Fibroblast of skin of back (primary cell): ENCODE data around the gene NME4. TPM values are rescaled to one million over a fixed set of nuclear protein-coding genes. Genes with fewer than 3 reads are reported as not detected.
"Not testable (repeated sequence)": the region's sequence is repeated elsewhere in the genome, so short reads cannot be mapped to it uniquely, and the experiment has no call there.

Source experiments
- DNase-seq: peaks from one replicate; pipeline ENCODE4 v3.0.0-alpha.2; 2013
- polyA plus RNA-seq, 2 experiments: library from polyadenylated mRNA; unstranded; fragments of 120-200 nt; gene quantifications; one replicate each; pipeline ENCODE4 v1.2.1, GENCODE V29; 2013; ENCODE audit not compliant: insufficient read length in 2 of 2

The NME4 gene
- 235 TPM for polyA plus RNA-seq (2013, experiment 1 of 2; ENCODE audit: insufficient read length)
- polyA plus RNA-seq (2013, experiment 2 of 2; ENCODE audit: insufficient read length), result 214 TPM

- DNase-seq, result peak; percentile 47
These were observed at the start of gene NME4 for GRCh38 chr16:397135-397661. Gene NME4, plus strand, starts transcription at chr16:397199. Its CDS starts 24 bp downstream, at chr16:397223.

GRCh38 chr16:347203-347602 lies 49.8 kb upstream of the NME4 start:
- DNase-seq, result no peak

GRCh38 chr16:348495-348894 lies 48.5 kb upstream of the NME4 start:
- not testable (repeated sequence) for DNase-seq

- DNase-seq, result no peak
These were observed 47.8 kb upstream of the NME4 start for GRCh38 chr16:349211-349610.

GRCh38 chr16:350203-350602 lies 46.8 kb upstream of the NME4 start:
- DNase-seq, result no peak

GRCh38 chr16:351804-352520 lies 45.0 kb upstream of the NME4 start:
- DNase-seq, result peak; percentile 18

GRCh38 chr16:352547-353403 lies 44.2 kb upstream of the NME4 start, which contains the start of gene AXIN1:
Gene AXIN1, minus strand, starts transcription at chr16:352723. Its CDS starts 5,698 bp downstream, at chr16:347025.
- DNase-seq, result peak; percentile 92

DNA sequence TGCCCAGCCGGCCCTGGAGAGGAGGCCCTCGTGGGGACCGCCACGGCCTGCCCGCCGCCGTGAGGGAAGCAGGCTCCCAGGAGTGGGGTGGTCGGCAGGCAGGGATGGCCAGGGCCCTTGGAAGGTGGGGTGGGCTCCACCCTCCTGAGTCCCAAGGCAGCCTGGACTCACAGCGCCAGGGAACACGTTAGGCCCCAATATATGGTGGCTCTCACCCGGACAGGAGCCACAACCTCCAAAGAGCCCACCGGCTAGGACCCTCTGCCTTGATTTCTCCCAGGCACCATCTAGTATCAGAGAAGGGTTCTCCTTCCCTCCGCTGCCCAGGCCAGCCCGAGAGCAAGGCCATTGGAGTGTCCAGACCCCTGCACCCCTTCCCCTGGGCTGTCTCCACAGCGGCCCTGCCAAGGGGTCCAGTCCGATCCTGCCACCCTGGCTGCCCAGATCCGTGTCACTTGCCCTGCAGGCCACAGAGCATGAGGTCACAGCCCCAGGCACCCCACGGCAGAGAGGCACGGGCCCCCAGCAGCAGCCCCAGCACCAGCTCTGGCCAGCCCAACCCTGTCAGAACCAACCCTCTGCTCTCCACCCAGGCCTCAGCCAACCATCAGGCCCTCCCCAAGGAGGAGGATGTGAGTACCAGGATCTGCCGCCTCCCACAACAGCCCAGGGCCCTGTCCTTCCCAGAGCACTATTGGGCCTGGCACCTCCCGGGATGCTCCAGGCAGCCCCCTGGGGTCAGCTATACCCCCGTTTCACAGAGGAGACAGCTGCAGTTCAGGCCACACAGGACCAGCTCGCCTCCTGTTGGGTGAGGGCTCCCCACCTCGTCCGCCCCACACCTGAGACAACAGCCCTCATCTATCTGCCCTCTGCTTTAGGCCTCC lies 43.4 kb upstream of the NME4 start:
- no peak for DNase-seq

- no peak for DNase-seq
These were observed 42.6 kb upstream of the NME4 start for GRCh38 chr16:354291-354881.

- DNase-seq, result no peak
These were observed 42.0 kb upstream of the NME4 start for GRCh38 chr16:354971-355461.

DNA sequence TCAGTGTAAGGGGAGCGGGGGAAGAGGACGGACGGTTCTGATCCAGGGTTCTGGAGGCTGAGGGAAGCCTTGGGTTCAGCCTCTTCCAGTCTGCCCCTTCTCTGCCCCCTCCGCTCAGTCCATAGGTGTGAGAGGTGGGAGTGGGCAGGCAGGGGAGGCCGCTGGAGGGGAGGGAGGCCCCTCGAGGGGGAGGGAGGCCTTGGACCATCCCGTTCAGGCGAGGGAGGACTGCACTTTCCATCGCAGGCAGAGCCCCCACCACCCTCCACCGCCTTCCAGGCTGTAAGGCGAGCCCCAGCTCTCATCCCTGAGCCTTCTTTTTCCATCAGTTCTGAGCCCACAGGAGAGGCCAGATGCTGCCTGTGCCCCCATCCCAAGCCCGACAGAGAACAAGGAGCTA lies 40.3 kb upstream of the NME4 start:
- no peak for DNase-seq

DNA sequence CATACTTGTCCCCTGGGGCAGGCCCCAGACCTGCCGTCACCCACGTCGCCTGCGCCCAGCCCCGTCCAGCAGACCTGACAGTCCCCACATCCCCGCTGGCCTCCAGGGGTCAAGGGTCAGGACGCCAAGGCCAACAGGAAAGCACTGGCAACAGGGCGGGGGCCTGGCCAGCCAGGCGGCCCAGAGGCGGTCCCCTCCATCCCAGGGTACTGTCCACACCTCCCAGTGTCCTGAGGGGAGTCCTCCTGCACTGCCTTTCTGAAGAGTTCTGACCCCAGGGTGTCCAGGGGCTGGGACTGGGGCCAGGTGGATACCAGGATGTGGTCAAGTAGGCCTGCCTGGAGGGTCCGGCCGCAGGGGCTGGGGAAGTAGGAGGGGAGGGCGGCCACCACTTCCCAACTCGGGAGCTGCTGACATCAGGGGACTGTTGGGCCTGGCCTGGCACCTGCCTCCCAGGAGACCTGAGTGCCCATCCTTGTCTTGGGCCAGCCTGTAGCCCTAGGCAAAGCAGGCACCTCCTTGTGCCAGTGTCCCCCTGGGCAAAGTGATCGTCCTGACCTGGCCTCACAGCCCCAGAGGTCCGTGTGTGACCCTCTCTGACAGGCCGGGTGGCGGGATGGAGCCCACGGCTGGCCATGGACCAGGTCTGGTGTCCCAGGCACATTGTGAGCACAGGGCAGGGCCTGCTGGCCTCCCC lies 37.8 kb upstream of the NME4 start:
- DNase-seq, result no peak

DNA sequence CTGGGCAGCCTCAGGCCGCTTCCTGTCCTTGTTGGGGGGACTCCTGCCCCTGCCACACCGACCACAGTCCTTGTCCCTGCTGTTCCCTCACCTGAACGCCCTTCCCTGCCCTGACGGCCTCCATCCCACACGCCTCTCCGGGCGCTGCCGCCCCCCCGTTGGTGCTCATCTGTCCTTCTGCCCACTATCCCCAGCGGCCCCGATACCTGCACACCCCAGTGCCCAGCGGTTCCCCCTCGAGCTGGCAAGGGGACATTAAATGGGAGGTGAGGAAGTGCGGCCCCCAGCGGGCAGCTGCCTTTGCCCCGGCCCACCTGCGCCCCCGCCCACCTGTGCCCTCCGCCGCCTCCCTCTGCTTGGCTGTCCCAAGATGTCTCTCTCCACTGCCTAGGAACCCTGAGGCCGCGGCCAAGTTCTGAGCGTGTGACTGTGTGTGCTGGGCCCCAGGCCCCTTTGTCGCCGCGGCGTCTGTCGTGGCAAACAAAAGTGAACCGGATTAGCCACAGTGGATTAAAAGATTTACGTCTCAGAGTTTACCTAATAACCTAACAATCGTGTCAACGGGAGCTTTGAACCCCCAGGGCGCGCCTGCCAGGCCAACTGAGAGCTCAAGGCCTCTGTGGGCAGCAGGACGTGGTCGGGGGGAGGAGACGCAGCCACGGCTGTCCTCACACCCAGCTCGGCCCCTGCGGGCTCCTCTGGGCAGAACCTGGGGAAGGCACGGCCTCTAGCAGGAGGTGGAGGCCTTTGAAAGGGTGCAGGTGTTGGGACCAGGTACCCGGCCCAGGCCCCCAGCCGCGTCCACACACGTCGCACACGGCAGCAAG lies 36.9 kb upstream of the NME4 start:
- DNase-seq, result no peak

GRCh38 chr16:360698-361336 lies 36.2 kb upstream of the NME4 start:
- DNase-seq, result no peak

GRCh38 chr16:361341-361871 lies 35.6 kb upstream of the NME4 start:
- no peak for DNase-seq

DNA sequence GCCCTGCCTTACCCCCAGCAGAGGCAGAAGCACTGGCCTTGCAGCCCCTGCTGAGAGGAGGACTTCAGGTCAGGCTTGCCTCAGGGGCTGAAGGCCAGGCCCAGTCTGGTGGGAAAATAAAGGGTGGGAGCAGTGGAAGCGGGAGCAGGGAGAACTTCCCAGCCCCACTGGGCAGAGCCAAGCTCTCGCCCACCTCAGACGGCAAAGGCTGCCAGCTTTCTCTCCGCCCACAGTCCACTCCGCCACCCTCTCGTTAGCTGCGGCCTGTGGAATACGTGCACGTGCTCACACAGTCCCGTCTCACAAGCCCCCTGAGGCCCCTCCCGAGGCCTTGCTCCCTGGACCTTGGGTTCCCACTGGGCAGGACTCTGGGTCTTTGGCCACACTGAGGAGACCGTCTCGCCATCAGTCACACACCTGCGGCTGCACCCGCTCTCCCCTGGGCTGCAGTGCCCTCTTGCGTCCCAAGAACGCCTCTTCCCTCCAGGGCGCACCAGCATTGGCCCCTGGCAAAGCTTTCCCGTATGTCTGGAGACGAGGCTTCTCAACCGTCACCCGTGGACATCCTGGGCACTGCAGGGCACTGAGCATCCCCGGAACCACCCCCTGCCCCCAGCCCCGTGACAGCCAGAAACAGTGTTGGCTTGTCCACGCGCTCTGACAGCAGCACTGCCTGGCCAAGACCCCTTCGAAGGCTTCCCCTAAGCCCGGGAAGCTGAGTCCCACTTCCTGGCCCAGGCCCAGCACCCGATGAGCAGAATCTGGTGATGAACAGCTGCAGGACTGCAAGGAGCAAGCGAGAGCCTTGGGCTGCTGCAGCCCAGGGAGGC lies 34.9 kb upstream of the NME4 start:
- peak; percentile 66 for DNase-seq

DNA sequence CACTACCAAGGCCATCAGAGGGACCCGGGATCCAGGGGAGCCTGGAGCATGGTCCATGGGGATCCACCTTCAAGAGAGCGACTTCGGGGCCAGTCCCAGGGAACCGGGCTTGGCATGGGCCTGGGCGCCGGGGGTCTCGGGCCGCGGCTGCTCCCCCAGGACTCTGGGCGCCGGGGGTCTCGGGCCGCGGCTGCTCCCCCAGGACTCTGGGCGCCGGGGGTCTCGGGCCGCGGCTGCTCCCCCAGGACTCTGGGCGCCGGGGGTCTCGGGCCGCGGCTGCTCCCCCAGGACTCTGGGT lies 34.3 kb upstream of the NME4 start:
- not testable (repeated sequence) for DNase-seq

DNA sequence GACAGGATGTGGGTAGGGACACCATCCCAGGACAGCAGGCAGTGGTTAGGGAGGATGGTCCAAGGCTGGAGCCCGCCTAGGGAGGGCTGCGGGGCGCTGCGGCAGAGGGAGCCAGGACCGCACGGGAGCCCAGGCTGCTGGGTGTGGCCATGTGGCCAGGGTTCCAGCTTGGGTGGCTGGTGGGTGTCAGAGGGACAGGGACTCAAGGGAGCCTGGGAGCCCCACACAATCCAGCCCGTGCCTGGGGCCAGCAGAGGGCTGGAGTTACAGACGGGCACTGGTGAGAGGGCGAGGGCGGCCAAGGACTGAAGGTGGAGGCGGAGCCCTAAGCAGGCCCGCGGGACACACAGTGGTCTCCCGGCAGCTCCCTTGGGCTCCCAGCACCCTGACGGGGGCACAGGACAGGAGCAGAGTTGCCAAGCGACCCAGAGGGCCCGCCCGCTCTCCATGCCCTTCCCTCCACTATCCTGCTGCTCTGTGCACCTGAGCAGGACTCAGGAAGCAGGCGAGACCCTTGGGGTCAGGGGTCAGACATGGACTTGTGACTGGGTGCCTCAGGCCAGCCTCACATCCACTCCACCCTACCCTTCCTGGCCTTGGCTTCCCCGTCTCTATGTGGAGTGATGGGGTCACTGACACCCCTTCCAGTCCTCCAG lies 33.8 kb upstream of the NME4 start:
- no peak for DNase-seq
